ENCODE measurements around the gene RASAL1.

RASAL1 gene

DNA sequence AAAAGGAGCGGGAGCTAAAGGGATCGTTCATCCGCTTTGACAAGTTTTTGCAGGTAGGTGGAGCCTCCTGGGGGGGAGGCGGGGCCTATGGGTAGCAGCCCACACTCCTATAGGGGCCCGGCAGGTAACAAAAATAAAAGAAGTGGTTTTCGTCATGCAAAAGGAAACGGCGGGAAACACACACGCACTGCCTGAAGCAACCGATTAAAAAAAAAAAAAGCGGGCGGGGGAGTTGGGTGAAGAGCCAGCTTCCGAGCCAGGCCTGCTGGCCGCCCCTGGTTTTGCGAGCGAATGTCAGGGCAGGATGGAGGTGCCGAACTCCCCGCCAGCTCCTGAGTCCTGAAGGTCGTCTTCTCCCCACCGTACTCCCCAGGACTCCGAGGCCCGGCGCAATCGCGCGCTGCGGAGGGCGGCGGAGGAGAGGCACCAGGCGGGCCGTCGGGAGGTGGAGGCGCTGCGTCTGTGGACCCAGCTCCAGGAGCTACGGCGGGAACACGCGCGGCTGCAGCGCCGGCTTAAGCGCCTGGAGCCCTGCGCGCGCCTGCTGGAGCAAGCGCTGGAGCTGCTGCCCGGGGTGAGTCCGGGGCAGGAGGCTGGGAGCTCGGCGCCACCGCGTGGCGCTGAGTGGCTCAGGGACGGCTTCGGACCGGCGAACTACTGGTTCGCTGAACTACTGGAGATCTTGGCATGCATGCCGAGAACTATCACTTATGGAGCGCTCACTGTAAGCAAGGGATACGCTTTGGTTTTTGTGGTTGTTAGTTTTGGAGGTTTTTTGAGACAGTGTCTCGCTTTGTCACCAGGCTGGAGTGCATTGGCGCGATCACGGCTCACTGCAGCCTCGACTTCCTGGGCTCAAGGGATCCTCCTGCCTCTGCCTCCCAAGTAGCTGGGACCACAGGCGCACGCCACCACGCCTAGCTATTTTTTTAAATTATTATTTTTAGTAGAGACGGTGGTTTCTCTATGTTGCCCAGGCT, 17.6 kb upstream of the RASAL1 start:
- peak overlapping the region; percentile 38 to 74 (median 64) for H3K4me3 Mint-ChIP-seq
- H3K36me3 Mint-ChIP-seq (ENCODE audit: low read depth), result peaks cover 11% of the 10 kb centered on the region
- no peak overlapping the region for H3K27ac Mint-ChIP-seq
- no peaks in the 10 kb centered on the region for H3K9me3 Mint-ChIP-seq
- H3K27me3 Mint-ChIP-seq (ENCODE audit: low read depth), result peaks cover 69% of the 10 kb centered on the region
- peaks cover 10% of the 10 kb centered on the region for H3K4me1 Mint-ChIP-seq
- TF ChIP-seq, protein P1, sequence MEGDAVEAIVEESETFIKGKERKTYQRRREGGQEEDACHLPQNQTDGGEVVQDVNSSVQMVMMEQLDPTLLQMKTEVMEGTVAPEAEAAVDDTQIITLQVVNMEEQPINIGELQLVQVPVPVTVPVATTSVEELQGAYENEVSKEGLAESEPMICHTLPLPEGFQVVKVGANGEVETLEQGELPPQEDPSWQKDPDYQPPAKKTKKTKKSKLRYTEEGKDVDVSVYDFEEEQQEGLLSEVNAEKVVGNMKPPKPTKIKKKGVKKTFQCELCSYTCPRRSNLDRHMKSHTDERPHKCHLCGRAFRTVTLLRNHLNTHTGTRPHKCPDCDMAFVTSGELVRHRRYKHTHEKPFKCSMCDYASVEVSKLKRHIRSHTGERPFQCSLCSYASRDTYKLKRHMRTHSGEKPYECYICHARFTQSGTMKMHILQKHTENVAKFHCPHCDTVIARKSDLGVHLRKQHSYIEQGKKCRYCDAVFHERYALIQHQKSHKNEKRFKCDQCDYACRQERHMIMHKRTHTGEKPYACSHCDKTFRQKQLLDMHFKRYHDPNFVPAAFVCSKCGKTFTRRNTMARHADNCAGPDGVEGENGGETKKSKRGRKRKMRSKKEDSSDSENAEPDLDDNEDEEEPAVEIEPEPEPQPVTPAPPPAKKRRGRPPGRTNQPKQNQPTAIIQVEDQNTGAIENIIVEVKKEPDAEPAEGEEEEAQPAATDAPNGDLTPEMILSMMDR (IDR thresholded peaks at IDR 0.05; ENCODE audit: unreplicated experiment in 3 of 3), result peak; percentile 35 to 48 (median 48)

DNA sequence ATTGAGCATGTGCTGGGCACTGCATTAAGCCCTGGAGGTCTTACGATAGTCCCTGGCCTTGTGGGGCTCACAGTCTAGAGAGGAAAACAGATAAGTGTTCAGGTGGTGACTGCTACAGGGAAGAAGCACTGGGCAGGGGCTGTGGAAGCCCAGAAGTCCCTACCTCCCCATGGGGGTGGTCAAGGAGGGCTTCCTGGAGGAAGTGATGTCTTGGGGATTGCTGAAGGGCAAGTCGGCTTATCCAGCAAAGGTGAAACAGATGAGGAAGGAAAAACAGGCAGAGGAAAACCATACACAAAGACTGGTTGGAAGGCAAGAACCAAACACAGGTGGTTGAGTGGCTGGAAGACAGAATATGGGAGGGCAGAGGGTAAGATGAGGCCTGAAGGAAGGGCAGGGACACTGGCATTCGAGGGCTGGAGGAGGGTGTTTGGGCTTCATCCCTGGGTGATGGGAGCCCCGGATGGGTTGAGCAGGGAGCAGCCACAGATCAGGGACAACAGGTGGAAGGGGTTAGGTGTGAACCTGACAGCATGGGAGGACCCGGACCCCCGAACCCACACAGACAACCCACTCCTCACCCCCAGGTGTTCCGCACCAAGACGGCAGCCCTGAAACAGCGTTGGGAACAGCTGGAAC, 16.8 kb upstream of the RASAL1 start:
- H3K27me3 Mint-ChIP-seq (ENCODE audit: low read depth), result peaks cover 72% of the 10 kb centered on the region
- no peak overlapping the region for H3K27ac Mint-ChIP-seq
- peaks cover 5% of the 10 kb centered on the region for H3K36me3 Mint-ChIP-seq (ENCODE audit: low read depth)
- TF ChIP-seq, protein P1 (IDR thresholded peaks at IDR 0.05; ENCODE audit: unreplicated experiment in 3 of 3), result no peak
- H3K4me1 Mint-ChIP-seq, result peaks cover 10% of the 10 kb centered on the region
- H3K4me3 Mint-ChIP-seq, result peak overlapping the region; percentile 35 to 74 (median 64)
- H3K9me3 Mint-ChIP-seq, result peaks cover 3% of the 10 kb centered on the region

DNA sequence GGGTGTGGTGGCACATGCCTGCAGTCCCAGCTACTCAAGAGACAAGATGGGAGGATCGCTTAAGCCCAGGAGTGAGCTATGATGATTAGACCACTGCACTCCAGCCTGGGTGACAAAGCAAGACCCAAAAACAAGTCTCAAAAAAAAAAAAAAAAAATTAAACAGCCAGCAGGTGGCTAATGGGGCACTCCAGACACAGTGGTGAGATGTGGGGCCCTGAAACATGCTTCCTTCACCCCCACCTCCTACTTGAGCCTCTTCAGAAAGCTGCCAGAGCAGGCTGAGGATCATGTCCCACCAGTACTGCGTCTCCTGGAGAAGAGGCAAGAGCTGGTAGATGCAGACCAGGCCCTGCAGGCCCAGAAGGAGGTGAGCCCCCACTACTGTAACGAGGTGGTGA, 16.1 kb upstream of the RASAL1 start:
- Mint-ChIP-seq H3K4me1 (peaks cover 10% of the 10 kb centered on the region), H3K4me3 (peak overlapping the region in 2 of 3 experiments; percentile 64 to 74), H3K9me3 (peaks cover 5% of the 10 kb centered on the region), H3K27ac (no peak overlapping the region), H3K27me3 (ENCODE audit: low read depth) (peaks cover 72% of the 10 kb centered on the region), H3K36me3 (ENCODE audit: low read depth) (no peaks in the 10 kb centered on the region)
- TF ChIP-seq, protein P1 (IDR thresholded peaks at IDR 0.05; ENCODE audit: unreplicated experiment in 3 of 3), result no peak

DNA sequence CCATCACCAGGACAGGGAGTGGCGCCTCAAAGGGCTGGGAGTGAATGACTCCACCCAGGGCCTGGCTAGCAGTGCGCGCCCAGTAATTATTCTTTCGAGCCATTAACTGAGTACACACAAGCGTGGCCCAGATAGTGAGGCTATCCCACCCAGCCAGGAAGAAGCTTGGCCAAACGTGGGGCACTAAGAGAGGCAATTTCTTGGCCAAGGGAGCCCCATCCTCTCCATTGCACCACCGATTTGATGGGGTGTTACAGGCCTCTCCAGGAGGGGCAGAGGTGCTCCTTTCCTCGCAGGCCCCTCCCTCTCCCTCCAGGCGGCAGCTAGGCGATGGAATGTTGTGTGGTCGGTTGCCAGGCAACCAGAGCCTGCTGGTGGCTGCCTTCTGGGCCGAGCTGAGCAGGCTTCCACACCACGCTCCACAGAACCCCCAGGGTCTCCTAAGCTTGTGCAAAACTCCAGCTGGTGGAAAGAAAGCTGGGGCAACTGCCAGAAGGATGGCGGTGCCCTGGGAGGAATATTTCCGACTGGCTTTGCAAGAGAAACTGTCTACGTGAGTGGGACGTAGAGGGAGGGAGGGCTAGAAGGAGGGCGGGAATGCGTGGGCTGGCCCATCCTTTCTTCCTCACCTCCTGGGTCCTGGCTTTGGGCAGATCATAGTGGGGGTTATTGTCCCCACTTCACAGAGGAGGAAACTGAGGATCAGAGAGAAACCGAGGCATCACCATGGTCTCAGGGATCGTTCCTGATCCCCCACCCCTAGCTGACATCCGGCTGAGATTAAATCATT, 14.0 kb upstream of the RASAL1 start, which contains the start of gene CFAP73:
TSS of gene CFAP73 (plus strand) at position 364 of the 790 bp plus-strand sequence. CDS start at position 498, 134 bp downstream.
- peaks cover 11% of the 10 kb centered on the region for H3K9me3 Mint-ChIP-seq
- no peaks in the 10 kb centered on the region for H3K36me3 Mint-ChIP-seq (ENCODE audit: low read depth)
- peaks cover 58% of the 10 kb centered on the region for H3K27me3 Mint-ChIP-seq (ENCODE audit: low read depth)
- H3K4me1 Mint-ChIP-seq, result peaks cover 10% of the 10 kb centered on the region
- TF ChIP-seq, protein P1 (IDR thresholded peaks at IDR 0.05; ENCODE audit: unreplicated experiment in 3 of 3), result no peak
- peak within 1 kb of the TSS in 1 of 3 experiments; percentile 8 for H3K4me3 Mint-ChIP-seq
- H3K27ac Mint-ChIP-seq, result peak within 1 kb of the TSS in 1 of 3 experiments; percentile 59

DNA sequence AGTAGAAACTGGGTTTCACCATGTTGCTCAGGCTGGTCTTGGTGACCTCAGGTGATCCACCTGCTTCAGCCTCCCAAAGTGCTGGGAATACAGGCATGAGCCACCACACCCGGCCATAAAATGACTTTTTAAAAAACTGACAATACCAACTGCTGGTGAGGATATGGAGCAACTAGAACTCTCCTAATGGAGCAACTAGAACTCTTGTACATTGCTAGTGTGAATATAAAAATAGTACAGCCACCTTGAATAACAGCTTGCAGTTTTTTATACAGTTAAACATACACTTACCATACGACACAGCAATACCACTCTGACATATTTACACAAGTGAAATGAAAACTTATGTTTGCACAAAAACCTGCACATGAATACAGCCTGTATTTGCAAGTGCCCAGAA, 11.4 kb upstream of the RASAL1 start:
- no peak overlapping the region for H3K4me3 Mint-ChIP-seq
- TF ChIP-seq, protein P1 (IDR thresholded peaks at IDR 0.05; ENCODE audit: unreplicated experiment in 3 of 3), result no peak
- H3K36me3 Mint-ChIP-seq (ENCODE audit: low read depth), result no peaks in the 10 kb centered on the region
- peaks cover 11% of the 10 kb centered on the region for H3K9me3 Mint-ChIP-seq
- peaks cover 5% of the 10 kb centered on the region for H3K4me1 Mint-ChIP-seq
- H3K27me3 Mint-ChIP-seq (ENCODE audit: low read depth), result peaks cover 34% of the 10 kb centered on the region
- no peak overlapping the region for H3K27ac Mint-ChIP-seq
